ENCODE data around the gene RITA1.

DNA sequence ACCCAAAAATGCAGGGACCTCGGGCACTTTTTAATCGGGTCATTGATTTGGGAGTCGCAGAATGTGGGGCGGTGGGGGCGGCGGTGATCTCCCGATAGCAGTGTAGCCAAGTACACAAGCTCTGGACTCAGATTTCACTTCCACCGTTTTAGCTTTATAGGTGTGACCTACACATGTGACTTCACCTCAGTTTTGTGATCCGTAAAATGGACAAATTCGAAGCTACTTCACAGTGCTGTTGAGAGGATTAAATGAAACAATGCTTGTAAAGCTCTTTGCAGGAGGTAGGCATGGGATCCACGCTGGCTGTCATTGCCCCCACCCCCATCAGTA is 478 bp downstream of the RITA1 start:
- TF ChIP-seq, protein P1, sequence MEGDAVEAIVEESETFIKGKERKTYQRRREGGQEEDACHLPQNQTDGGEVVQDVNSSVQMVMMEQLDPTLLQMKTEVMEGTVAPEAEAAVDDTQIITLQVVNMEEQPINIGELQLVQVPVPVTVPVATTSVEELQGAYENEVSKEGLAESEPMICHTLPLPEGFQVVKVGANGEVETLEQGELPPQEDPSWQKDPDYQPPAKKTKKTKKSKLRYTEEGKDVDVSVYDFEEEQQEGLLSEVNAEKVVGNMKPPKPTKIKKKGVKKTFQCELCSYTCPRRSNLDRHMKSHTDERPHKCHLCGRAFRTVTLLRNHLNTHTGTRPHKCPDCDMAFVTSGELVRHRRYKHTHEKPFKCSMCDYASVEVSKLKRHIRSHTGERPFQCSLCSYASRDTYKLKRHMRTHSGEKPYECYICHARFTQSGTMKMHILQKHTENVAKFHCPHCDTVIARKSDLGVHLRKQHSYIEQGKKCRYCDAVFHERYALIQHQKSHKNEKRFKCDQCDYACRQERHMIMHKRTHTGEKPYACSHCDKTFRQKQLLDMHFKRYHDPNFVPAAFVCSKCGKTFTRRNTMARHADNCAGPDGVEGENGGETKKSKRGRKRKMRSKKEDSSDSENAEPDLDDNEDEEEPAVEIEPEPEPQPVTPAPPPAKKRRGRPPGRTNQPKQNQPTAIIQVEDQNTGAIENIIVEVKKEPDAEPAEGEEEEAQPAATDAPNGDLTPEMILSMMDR (IDR thresholded peaks at IDR 0.05; ENCODE audit: low read depth, low read length, missing input control), result no peak
- no peak for TF ChIP-seq HNF4A (conservative IDR thresholded peaks at IDR 0.05)
- TF ChIP-seq, protein P2, sequence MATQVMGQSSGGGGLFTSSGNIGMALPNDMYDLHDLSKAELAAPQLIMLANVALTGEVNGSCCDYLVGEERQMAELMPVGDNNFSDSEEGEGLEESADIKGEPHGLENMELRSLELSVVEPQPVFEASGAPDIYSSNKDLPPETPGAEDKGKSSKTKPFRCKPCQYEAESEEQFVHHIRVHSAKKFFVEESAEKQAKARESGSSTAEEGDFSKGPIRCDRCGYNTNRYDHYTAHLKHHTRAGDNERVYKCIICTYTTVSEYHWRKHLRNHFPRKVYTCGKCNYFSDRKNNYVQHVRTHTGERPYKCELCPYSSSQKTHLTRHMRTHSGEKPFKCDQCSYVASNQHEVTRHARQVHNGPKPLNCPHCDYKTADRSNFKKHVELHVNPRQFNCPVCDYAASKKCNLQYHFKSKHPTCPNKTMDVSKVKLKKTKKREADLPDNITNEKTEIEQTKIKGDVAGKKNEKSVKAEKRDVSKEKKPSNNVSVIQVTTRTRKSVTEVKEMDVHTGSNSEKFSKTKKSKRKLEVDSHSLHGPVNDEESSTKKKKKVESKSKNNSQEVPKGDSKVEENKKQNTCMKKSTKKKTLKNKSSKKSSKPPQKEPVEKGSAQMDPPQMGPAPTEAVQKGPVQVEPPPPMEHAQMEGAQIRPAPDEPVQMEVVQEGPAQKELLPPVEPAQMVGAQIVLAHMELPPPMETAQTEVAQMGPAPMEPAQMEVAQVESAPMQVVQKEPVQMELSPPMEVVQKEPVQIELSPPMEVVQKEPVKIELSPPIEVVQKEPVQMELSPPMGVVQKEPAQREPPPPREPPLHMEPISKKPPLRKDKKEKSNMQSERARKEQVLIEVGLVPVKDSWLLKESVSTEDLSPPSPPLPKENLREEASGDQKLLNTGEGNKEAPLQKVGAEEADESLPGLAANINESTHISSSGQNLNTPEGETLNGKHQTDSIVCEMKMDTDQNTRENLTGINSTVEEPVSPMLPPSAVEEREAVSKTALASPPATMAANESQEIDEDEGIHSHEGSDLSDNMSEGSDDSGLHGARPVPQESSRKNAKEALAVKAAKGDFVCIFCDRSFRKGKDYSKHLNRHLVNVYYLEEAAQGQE (IDR thresholded peaks at IDR 0.05), result no peak
- TF ChIP-seq FOXA2 (IDR thresholded peaks at IDR 0.05), result no peak
- no peak for TF ChIP-seq HNF4G (IDR thresholded peaks at IDR 0.05)
- TF ChIP-seq YY1 (IDR thresholded peaks at IDR 0.05), result no peak
- TF ChIP-seq, protein P3, sequence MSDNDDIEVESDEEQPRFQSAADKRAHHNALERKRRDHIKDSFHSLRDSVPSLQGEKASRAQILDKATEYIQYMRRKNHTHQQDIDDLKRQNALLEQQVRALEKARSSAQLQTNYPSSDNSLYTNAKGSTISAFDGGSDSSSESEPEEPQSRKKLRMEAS (IDR thresholded peaks at IDR 0.05), result no peak
- TF ChIP-seq RXRA (IDR thresholded peaks at IDR 0.05), result no peak
- TF ChIP-seq TAF1 (conservative IDR thresholded peaks at IDR 0.05), result no peak
